Activated naive CD4-positive, alpha-beta T cell treated with Interleukin-2 at 50 U/mL for 16 hours (primary cell): ENCODE data around the gene MAP4K4.

Experiments
- DNase-seq: peaks from one replicate; pipeline ENCODE4 v3.0.0-alpha.2; 2020

MAP4K4 gene

GRCh38 chr2:101795033-101795432 is 97.5 kb downstream of the MAP4K4 start:
- DNase-seq, result no peak

GRCh38 chr2:101796825-101797600 is 99.5 kb downstream of the MAP4K4 start:
- no peak for DNase-seq

GRCh38 chr2:101801496-101801895 is 104.0 kb downstream of the MAP4K4 start:
- DNase-seq, result no peak

GRCh38 chr2:101802329-101802728 is 104.8 kb downstream of the MAP4K4 start:
- no peak for DNase-seq

- no peak for DNase-seq
Measured at GRCh38 chr2:101803128-101803527, 105.6 kb downstream of the MAP4K4 start.

- no peak for DNase-seq
Measured at GRCh38 chr2:101803945-101804696, 106.6 kb downstream of the MAP4K4 start.

GRCh38 chr2:101805152-101806088 is 107.9 kb downstream of the MAP4K4 start:
- no peak for DNase-seq

- DNase-seq, result no peak
Measured at GRCh38 chr2:101806123-101806522, 108.6 kb downstream of the MAP4K4 start.

GRCh38 chr2:101806701-101807100 is 109.2 kb downstream of the MAP4K4 start:
- DNase-seq, result no peak

- no peak for DNase-seq
Measured at GRCh38 chr2:101807242-101807641, 109.7 kb downstream of the MAP4K4 start.

- no peak for DNase-seq
Measured at GRCh38 chr2:101808006-101808562, 110.6 kb downstream of the MAP4K4 start.

GRCh38 chr2:101809698-101810097 is 112.2 kb downstream of the MAP4K4 start:
- no peak for DNase-seq

GRCh38 chr2:101811226-101812015 is 113.9 kb downstream of the MAP4K4 start:
- DNase-seq, result no peak

GRCh38 chr2:101812226-101812625 is 114.7 kb downstream of the MAP4K4 start:
- no peak for DNase-seq

GRCh38 chr2:101814752-101815151 is 117.2 kb downstream of the MAP4K4 start:
- DNase-seq, result no peak

GRCh38 chr2:101815154-101815553 is 117.6 kb downstream of the MAP4K4 start:
- no peak for DNase-seq

- DNase-seq, result no peak
Measured at GRCh38 chr2:101815739-101816391, 118.4 kb downstream of the MAP4K4 start.

- DNase-seq, result no peak
Measured at GRCh38 chr2:101816598-101816997, 119.1 kb downstream of the MAP4K4 start.

GRCh38 chr2:101817481-101817880 is 120.0 kb downstream of the MAP4K4 start:
- no peak for DNase-seq

GRCh38 chr2:101818531-101819451 is 121.3 kb downstream of the MAP4K4 start:
- no peak for DNase-seq
